ENCODE measurements around the gene PLXNB1. TPM values are rescaled to one million over a fixed set of nuclear protein-coding genes. Genes with fewer than 3 reads are reported as not detected.
A peak's percentile ranks its signal among the peaks of the same experiment; 100 is the strongest.

Gene PLXNB1
- total and polyA plus RNA-seq, 2 of the 13 experiments (the other 11 are each of a cell fraction or from before 2014, with no cell fraction given), result 86.0 to 143 TPM

GRCh38 chr3:48439820-48440589, 10.1 kb upstream of the PLXNB1 start, which contains the start of the genes CCDC51 and TMA7 (continued):
- TF ChIP-seq MAZ (IDR thresholded peaks at IDR 0.05; ENCODE audit: borderline replicate concordance, low read depth, low read length) (no peak), MAZ (CRISPR knock-in tag; IDR thresholded peaks at IDR 0.05; ENCODE audit: low read depth) (peak; percentile 84), PBX3 (CRISPR knock-in tag; IDR thresholded peaks at IDR 0.05; ENCODE audit: borderline replicate concordance) (no peak), ZNF513 (CRISPR knock-in tag; conservative IDR thresholded peaks at IDR 0.05) (no peak), PAWR (CRISPR knock-in tag; IDR thresholded peaks at IDR 0.05; ENCODE audit: borderline replicate concordance) (no peak), WIZ (CRISPR knock-in tag; IDR thresholded peaks at IDR 0.05) (no peak), NFKB2 (CRISPR knock-in tag; IDR thresholded peaks at IDR 0.05; ENCODE audit: borderline replicate concordance) (peak; percentile 81; the same call in 1 of the 2 replicates), BHLHE40 (IDR thresholded peaks at IDR 0.05; ENCODE audit: low read length) (no peak), ZNF251 (CRISPR knock-in tag; IDR thresholded peaks at IDR 0.05) (no peak), ZNF407 (CRISPR knock-in tag; IDR thresholded peaks at IDR 0.05; ENCODE audit: not compliant biosample characterization) (no peak), NR3C1 (CRISPR knock-in tag; IDR thresholded peaks at IDR 0.05) (no peak), HNRNPLL (IDR thresholded peaks at IDR 0.05; ENCODE audit: low read depth, low read length, poor library complexity, severe bottlenecking) (peak; percentile 71), MTA1 (CRISPR knock-in tag; IDR thresholded peaks at IDR 0.05; ENCODE audit: borderline replicate concordance) (peak; percentile 61; the same call in 1 of the 2 replicates), EED (CRISPR knock-in tag; IDR thresholded peaks at IDR 0.05) (peak; percentile 75), ZNF879 (CRISPR knock-in tag; IDR thresholded peaks at IDR 0.05) (peak; percentile 90; the same call in 1 of the 2 replicates), NFE2 (CRISPR knock-in tag; IDR thresholded peaks at IDR 0.05) (no peak), MBD4 (IDR thresholded peaks at IDR 0.05; ENCODE audit: borderline replicate concordance, low read length) (no peak), YEATS2 (CRISPR knock-in tag; IDR thresholded peaks at IDR 0.05; ENCODE audit: borderline replicate concordance) (peak; percentile 89), REL (CRISPR knock-in tag; conservative IDR thresholded peaks at IDR 0.05) (no peak)

Measured in HepG2 (cell line).